Vagina (tissue), 2 donors: Measurements from ENCODE around the gene ASPDH. TPM values are rescaled to one million over a fixed set of nuclear protein-coding genes. Genes with fewer than 3 reads are reported as not detected.

Experiments
- DNase-seq, 2 donors: peaks; one replicate each; pipeline ENCODE4 v3.0.0-alpha.2; 2017; ENCODE audit errors: extremely low spot score in 2 of 2
- H3K27ac ChIP-seq: fragments of 200-600 bp; sonication (generic); one replicate; pipeline ENCODE4 v1.5.1; 2019
- H3K27me3 ChIP-seq: fragments of 200-600 bp; sonication (generic); one replicate; pipeline ENCODE4 v1.5.1; 2019
- H3K36me3 ChIP-seq, 2 donors: fragments of 200-600 bp; sonication (generic); one replicate each; pipeline ENCODE4 v1.5.1; 2017 to 2019
- H3K4me1 ChIP-seq: fragments of 200-600 bp; sonication (generic); one replicate; pipeline ENCODE4 v1.5.1; 2019
- H3K4me3 ChIP-seq, 2 donors: fragments of 200-600 bp; sonication (generic); 1 replicate in 1 of 2; 2 replicates in 1 of 2; pipeline ENCODE4 v1.5.1; 2016 to 2019
- H3K9me3 ChIP-seq: fragments of 200-600 bp; sonication (generic); one replicate; pipeline ENCODE4 v1.5.1; 2019
- POLR2A ChIP-seq, 2 donors: fragments of 450-650 bp; IDR thresholded peaks; one replicate each; pipeline ENCODE4 v1.6.1; 2017; ENCODE audit warnings: antibody characterized with exemption in 2 of 2, mild to moderate bottlenecking in 2 of 2, moderate library complexity in 2 of 2
- POLR2AphosphoS5 ChIP-seq, 2 donors: sonication (generic); formaldehyde crosslinking; IDR thresholded peaks; one replicate each; pipeline ENCODE4 v1.9.0; 2017; ENCODE audit warnings: antibody characterized with exemption in 2 of 2, mild to moderate bottlenecking in 2 of 2, low read depth in 1 of 2; ENCODE audit not compliant: insufficient read depth in 1 of 2
- intact Hi-C: fragments of 100-400 bp; cut with DNase I; formaldehyde crosslinking; loops from one replicate; pipeline ENCODE4 v1.15.1; 2023
- total RNA-seq: library from RNA; depleted of rRNA; stranded (reverse); fragments of >200 nt; gene quantifications from one replicate; pipeline ENCODE4 v1.2.3, GENCODE V29; 2016
- TF ChIP-seq, protein P1 (sequence below), 3 experiments: fragments of 450-650 bp in 2 of 3; fragments of 200-600 bp in 1 of 3; sonication (generic) in 1 of 3; IDR thresholded peaks; one replicate each; pipeline ENCODE4 v1.5.1; 2017 to 2019; ENCODE audit warnings: antibody characterized with exemption in 3 of 3, mild to moderate bottlenecking in 2 of 3, moderate library complexity in 2 of 3

ASPDH gene
- total RNA-seq, 1 donor from 2014 or later, result not detected

DNA sequence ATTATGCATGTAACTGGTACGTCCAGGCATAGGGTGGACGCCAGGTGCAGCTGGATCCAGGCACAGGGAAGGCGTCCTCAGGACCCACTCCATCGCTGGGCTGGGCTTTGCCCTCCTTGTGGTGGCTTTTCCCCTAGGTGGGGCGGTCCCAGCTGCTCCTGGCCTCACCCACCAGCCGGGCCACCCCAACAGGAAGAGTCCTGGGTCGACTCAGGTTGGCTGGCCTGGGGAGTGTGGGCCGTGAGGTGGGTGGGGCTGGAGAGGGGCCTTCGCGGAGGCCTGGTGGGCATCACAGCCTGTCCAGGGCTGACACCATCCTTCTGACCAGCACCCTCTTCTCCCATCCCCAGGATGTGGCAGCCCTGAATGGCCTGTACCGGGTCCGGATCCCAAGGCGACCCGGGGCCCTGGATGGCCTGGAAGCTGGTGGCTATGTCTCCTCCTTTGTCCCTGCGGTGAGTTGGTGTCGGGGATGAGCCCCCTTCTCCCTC is 33.9 kb downstream of the ASPDH start:
- Histone ChIP-seq H3K9me3 (no peaks in the 10 kb centered on the region), H3K27me3 (no peaks in the 10 kb centered on the region), H3K36me3 (peaks cover 0 to 38% of the 10 kb centered on the region in 2 donors), H3K27ac (no peak overlapping the region), H3K4me1 (peaks cover 22% of the 10 kb centered on the region), H3K4me3 (no peak overlapping the region)
- intact Hi-C loops, result no loop called here
- no peak for DNase-seq
- TF ChIP-seq POLR2A (IDR thresholded peaks at IDR 0.05) (no peak), POLR2AphosphoS5 (IDR thresholded peaks at IDR 0.05; ENCODE audit: insufficient read depth in 1 of 2, low read depth in 1 of 2) (no peak)

DNA sequence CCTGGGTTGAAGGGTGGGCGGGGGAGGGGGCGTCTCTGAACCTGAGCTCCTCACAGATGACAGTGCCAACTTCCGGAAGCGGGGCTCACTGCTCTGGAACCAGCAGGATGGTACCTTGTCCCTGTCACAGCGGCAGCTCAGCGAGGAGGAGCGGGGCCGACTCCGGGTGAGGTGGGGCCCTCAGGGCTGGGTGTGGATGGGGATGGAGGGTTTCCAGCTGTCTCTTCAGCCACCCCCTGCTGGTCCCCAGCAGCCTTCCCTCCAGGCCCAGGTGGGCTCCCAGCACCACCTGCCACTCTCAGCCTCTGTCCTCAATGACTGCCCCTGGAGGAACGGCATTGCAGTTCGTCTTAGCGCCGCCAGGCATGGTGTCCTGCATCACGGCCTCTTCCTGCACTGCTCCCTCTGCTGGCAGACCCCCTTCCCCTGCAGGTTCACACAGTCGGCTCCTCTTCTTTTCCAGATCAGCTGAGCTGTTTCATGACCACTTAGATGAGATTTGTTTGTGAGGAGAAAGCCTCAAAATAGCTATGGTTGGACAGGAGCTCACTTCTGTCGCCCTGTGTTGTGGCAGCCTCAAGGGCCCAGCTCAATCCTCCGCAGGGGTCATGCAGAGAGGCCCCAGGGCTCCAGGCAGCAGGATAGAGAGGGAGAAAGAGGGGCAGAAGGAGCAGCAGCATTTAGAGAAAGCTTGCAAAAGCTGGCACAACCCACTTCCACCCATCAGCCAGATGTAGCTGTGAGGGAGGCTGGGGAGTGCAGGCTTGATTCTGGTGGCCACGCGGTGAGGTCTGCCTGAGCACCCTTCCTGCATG is 34.6 kb downstream of the ASPDH start:
- intact Hi-C loops, result no loop called here
- DNase-seq, result no peak
- H3K9me3 ChIP-seq, result no peaks in the 10 kb centered on the region
- TF ChIP-seq, protein P1, sequence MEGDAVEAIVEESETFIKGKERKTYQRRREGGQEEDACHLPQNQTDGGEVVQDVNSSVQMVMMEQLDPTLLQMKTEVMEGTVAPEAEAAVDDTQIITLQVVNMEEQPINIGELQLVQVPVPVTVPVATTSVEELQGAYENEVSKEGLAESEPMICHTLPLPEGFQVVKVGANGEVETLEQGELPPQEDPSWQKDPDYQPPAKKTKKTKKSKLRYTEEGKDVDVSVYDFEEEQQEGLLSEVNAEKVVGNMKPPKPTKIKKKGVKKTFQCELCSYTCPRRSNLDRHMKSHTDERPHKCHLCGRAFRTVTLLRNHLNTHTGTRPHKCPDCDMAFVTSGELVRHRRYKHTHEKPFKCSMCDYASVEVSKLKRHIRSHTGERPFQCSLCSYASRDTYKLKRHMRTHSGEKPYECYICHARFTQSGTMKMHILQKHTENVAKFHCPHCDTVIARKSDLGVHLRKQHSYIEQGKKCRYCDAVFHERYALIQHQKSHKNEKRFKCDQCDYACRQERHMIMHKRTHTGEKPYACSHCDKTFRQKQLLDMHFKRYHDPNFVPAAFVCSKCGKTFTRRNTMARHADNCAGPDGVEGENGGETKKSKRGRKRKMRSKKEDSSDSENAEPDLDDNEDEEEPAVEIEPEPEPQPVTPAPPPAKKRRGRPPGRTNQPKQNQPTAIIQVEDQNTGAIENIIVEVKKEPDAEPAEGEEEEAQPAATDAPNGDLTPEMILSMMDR (IDR thresholded peaks at IDR 0.05), result peak in 1 of 3 experiments; percentile 7
- TF ChIP-seq POLR2A (IDR thresholded peaks at IDR 0.05), result no peak
- no peak for TF ChIP-seq POLR2AphosphoS5 (IDR thresholded peaks at IDR 0.05; ENCODE audit: insufficient read depth in 1 of 2, low read depth in 1 of 2)
- no peak overlapping the region for H3K27ac ChIP-seq
- no peak overlapping the region for H3K4me3 ChIP-seq
- H3K4me1 ChIP-seq, result peaks cover 22% of the 10 kb centered on the region
- H3K36me3 ChIP-seq, result peaks cover 0 to 38% of the 10 kb centered on the region in 2 donors
- no peaks in the 10 kb centered on the region for H3K27me3 ChIP-seq

DNA sequence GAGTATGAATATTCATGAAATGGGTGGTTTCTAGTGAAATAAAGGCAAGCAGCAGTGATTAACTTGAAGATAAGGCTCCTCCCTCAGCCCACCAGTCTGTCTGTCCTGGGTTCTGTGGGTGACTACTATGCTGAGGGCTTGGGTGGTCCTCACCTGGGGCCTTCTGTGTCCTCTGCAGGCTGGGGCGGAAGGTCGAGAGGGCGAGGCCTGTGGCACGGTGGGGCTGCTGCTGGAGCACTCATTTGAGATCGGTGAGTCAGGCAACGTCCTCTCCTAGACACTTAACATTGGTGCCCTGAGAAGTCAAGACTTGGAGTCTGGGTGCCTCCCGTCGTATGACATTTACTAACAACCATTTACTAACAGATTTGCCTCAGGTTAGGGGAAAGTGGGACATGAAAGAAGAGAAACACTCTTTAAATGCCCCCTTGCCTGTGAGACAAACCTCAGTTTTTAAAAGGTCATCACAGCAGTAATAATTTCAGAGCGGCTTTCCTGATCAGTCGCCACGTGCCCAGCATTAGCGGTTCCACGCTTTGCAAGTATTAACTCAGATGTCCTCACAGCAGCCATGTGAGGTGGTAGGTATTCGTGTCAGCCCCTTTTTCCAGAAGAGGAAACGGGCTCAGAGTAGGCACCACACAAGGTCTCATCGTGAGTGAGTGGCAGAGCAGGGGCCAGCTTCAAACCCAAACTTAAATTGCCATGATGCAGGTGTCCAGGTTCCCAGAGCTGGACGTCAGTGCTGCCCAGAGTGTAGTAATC is 35.8 kb downstream of the ASPDH start:
- TF ChIP-seq POLR2A (IDR thresholded peaks at IDR 0.05) (no peak), POLR2AphosphoS5 (IDR thresholded peaks at IDR 0.05; ENCODE audit: insufficient read depth in 1 of 2, low read depth in 1 of 2) (no peak)
- TF ChIP-seq, protein P1 (IDR thresholded peaks at IDR 0.05), result no peak
- intact Hi-C loops, result no loop called here
- no peak for DNase-seq
- Histone ChIP-seq H3K27ac (no peak overlapping the region), H3K36me3 (peaks cover 0 to 34% of the 10 kb centered on the region in 2 donors), H3K4me3 (peak overlapping the region; percentile 77 to 86), H3K4me1 (peaks cover 22% of the 10 kb centered on the region), H3K9me3 (no peaks in the 10 kb centered on the region), H3K27me3 (no peaks in the 10 kb centered on the region)

DNA sequence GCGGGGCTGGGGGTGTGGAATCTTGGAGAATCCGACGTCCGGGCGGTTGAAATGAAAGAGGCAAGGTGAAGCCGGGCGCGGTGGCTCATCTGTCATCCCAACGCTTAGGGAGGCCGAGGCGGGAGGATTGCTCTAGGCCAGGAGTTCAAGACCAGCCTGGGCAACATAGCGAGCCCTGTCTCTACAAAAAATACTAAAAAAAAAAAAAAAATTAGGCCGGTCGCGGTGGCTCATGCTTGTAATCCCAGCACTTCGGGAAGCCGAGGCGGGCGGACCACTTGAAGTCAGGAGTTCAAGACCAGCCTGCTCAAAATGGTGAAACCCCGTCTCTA is 36.8 kb downstream of the ASPDH start:
- H3K4me1 ChIP-seq, result peaks cover 22% of the 10 kb centered on the region
- H3K9me3 ChIP-seq, result no peaks in the 10 kb centered on the region
- TF ChIP-seq, protein P1 (IDR thresholded peaks at IDR 0.05), result no peak
- TF ChIP-seq POLR2A (IDR thresholded peaks at IDR 0.05) (no peak), POLR2AphosphoS5 (IDR thresholded peaks at IDR 0.05; ENCODE audit: insufficient read depth in 1 of 2, low read depth in 1 of 2) (no peak)
- intact Hi-C loops, result no loop called here
- peak overlapping the region; percentile 77 to 86 for H3K4me3 ChIP-seq
- no peak for DNase-seq
- peak overlapping the region; percentile 68 for H3K27ac ChIP-seq
- H3K27me3 ChIP-seq, result no peaks in the 10 kb centered on the region
- peaks cover 0 to 28% of the 10 kb centered on the region in 2 donors for H3K36me3 ChIP-seq

DNA sequence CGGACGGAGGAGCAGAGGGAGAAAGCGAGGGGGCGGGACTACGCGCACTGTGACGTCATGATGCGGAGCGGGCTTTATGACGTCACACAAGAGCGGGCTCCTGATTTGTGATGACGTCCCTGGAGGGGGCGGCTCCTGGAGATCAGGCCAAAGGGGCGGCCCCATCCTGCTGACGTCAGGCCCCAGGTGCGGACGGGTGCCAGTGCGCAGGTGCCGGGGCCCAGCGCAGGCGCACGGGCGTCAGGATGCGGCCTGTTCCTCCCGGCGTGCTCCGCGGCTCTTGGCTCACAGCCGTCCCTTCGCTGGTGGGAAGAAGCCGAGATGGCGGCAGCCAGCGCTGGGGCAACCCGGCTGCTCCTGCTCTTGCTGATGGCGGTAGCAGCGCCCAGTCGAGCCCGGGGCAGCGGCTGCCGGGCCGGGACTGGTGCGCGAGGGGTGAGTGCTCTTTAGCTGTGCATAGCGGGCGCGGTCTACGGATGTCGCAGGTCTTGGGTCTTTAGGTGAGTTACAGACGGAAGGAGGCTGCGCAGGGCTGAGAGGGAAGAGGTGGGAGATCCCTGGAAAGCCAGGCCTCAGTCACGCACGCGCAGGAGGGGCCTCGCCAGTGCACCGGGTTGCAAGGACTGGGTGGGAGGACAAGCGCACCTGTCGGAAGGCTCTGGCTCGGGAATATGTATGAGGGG is 37.3 kb downstream of the ASPDH start, which contains the start of the genes EMC10 and GARIN5A:
TSS of gene EMC10 (plus strand) at position 284 of the 683 bp plus-strand sequence. CDS start at position 322, 38 bp downstream.
TSS of gene GARIN5A (minus strand) at position 625 of the 683 bp plus-strand sequence. CDS start at position 165, 460 bp downstream.
- peaks cover 0 to 23% of the 10 kb centered on the region in 2 donors for H3K36me3 ChIP-seq
- no peaks in the 10 kb centered on the region for H3K9me3 ChIP-seq
- peak within 1 kb of the TSS; percentile 68 for H3K27ac ChIP-seq
- TF ChIP-seq POLR2AphosphoS5 (IDR thresholded peaks at IDR 0.05; ENCODE audit: insufficient read depth in 1 of 2, low read depth in 1 of 2) (peak; percentile 80 to 92), POLR2A (IDR thresholded peaks at IDR 0.05) (peak in 1 of 2 donors; percentile 5)
- TF ChIP-seq, protein P1 (IDR thresholded peaks at IDR 0.05), result peak in 1 of 3 experiments; percentile 9
- intact Hi-C loops, result no loop called here
- H3K27me3 ChIP-seq, result no peaks in the 10 kb centered on the region
- no peak for DNase-seq
- peak within 1 kb of the TSS; percentile 77 to 86 for H3K4me3 ChIP-seq
- peaks cover 22% of the 10 kb centered on the region for H3K4me1 ChIP-seq
